CD4-positive, alpha-beta T cell treated with Interleukin-6 for 4 hours (primary cell): Measurements from ENCODE around the gene ABCA13.

Source experiments
- DNase-seq: peaks from one replicate; pipeline ENCODE4 v3.0.0-alpha.2; 2020; ENCODE audit warnings: mixed read lengths

The ABCA13 gene

GRCh38 chr7:48667407-48667806 lies 496.1 kb downstream of the ABCA13 start:
- no peak for DNase-seq

- DNase-seq, result no peak
These were observed 500.4 kb downstream of the ABCA13 start for GRCh38 chr7:48671656-48672055.

GRCh38 chr7:48681006-48681405 lies 509.7 kb downstream of the ABCA13 start:
- no peak for DNase-seq

- DNase-seq, result no peak
These were observed 520.5 kb downstream of the ABCA13 start for GRCh38 chr7:48691788-48692187.
